Lung microvascular endothelial cell (primary cell): ENCODE measurements around the gene HSBP1L1. TPM values are rescaled to one million over a fixed set of nuclear protein-coding genes. Genes with fewer than 3 reads are reported as not detected.

Experiments
- DNase-seq, 2 donors: peaks; one replicate each; pipeline versions ENCODE4 v3.0.0 to v3.0.0-alpha.2; 2010; ENCODE audit warnings: low read depth in 2 of 2
- total RNA-seq: library from RNA; depleted of rRNA; stranded (reverse); fragments of >200 nt; gene quantifications from 2 replicates; pipeline ENCODE4 v1.2.1, GENCODE V29; 2014

Gene HSBP1L1
- total RNA-seq, 1 donor from 2014 or later = 1.8 TPM

GRCh38 chr18:79928563-79928960 is 35.9 kb upstream of the HSBP1L1 start:
- no peak for DNase-seq

GRCh38 chr18:79930020-79930642 is 34.3 kb upstream of the HSBP1L1 start:
- no peak for DNase-seq

GRCh38 chr18:79931475-79931874 is 33.0 kb upstream of the HSBP1L1 start:
- no peak for DNase-seq

- no peak for DNase-seq
These were observed 31.5 kb upstream of the HSBP1L1 start for GRCh38 chr18:79932907-79933306.

GRCh38 chr18:79933765-79934164 is 30.7 kb upstream of the HSBP1L1 start:
- peak in 1 of 2 donors; percentile 66 for DNase-seq

- no peak for DNase-seq
These were observed 29.9 kb upstream of the HSBP1L1 start for GRCh38 chr18:79934311-79935097.

- no peak for DNase-seq
These were observed 29.4 kb upstream of the HSBP1L1 start for GRCh38 chr18:79935098-79935480.

- DNase-seq = no peak
These were observed 28.9 kb upstream of the HSBP1L1 start for GRCh38 chr18:79935499-79935898.

- DNase-seq = no peak
These were observed 28.5 kb upstream of the HSBP1L1 start for GRCh38 chr18:79935925-79936324.

- DNase-seq = no peak
These were observed 27.8 kb upstream of the HSBP1L1 start for GRCh38 chr18:79936641-79937040.

- DNase-seq = no peak
These were observed 27.2 kb upstream of the HSBP1L1 start for GRCh38 chr18:79937103-79937860.

GRCh38 chr18:79938196-79938595 is 26.2 kb upstream of the HSBP1L1 start:
- no peak for DNase-seq

- DNase-seq = no peak
These were observed 25.3 kb upstream of the HSBP1L1 start for GRCh38 chr18:79939096-79939495.

- DNase-seq = no peak
These were observed 24.2 kb upstream of the HSBP1L1 start for GRCh38 chr18:79940126-79940813.

- no peak for DNase-seq
These were observed 23.5 kb upstream of the HSBP1L1 start for GRCh38 chr18:79940814-79941472.

GRCh38 chr18:79941473-79942119 is 22.8 kb upstream of the HSBP1L1 start:
- DNase-seq = no peak

- no peak for DNase-seq
These were observed 22.2 kb upstream of the HSBP1L1 start for GRCh38 chr18:79942211-79942610.

GRCh38 chr18:79942786-79943607 is 21.4 kb upstream of the HSBP1L1 start:
- DNase-seq = no peak

- DNase-seq = no peak
These were observed 20.8 kb upstream of the HSBP1L1 start for GRCh38 chr18:79943608-79944125.
